HL-60 (cell line): ENCODE results near the gene PAMR1.

ENCODE experiments used
- CTCF ChIP-seq: IDR thresholded peaks from one replicate; pipeline ENCODE4 v1.5.1; 2011; ENCODE audit warnings: low read length, control low read depth, inconsistent platforms; ENCODE audit not compliant: insufficient read depth
- GABPA ChIP-seq: IDR thresholded peaks from 2 replicates; pipeline ENCODE4 v1.6.1; 2012; ENCODE audit warnings: low read depth
- POLR2AphosphoS5 ChIP-seq: IDR thresholded peaks from 2 replicates; pipeline ENCODE4 v1.6.1; 2012; ENCODE audit warnings: low read depth
- REST ChIP-seq: IDR thresholded peaks from 2 replicates; pipeline ENCODE4 v1.6.1; 2012; ENCODE audit warnings: low read depth; ENCODE audit not compliant: insufficient replicate concordance
- SPI1 ChIP-seq: IDR thresholded peaks from 2 replicates; pipeline ENCODE4 v1.6.1; 2012; ENCODE audit warnings: low read depth, mild to moderate bottlenecking, borderline replicate concordance

- no peak for TF ChIP-seq CTCF
- TF ChIP-seq GABPA, result no peak
- no peak for TF ChIP-seq POLR2AphosphoS5
- TF ChIP-seq SPI1, result no peak
- no peak for TF ChIP-seq REST
These were observed 41.5 kb upstream of the PAMR1 start for GRCh38 chr11:35566885-35567284.
